SH-SY5Y (cell line): ENCODE measurements around the gene PARP12.

ENCODE experiments used
- GATA2 ChIP-seq: IDR thresholded peaks from 2 replicates; pipeline ENCODE4 v1.6.1; 2011; ENCODE audit warnings: mild to moderate bottlenecking, low read depth, low read length
- GATA3 ChIP-seq: IDR thresholded peaks from 2 replicates; pipeline ENCODE4 v1.6.1; 2011; ENCODE audit warnings: low read depth, mild to moderate bottlenecking, low read length, moderate library complexity

DNA sequence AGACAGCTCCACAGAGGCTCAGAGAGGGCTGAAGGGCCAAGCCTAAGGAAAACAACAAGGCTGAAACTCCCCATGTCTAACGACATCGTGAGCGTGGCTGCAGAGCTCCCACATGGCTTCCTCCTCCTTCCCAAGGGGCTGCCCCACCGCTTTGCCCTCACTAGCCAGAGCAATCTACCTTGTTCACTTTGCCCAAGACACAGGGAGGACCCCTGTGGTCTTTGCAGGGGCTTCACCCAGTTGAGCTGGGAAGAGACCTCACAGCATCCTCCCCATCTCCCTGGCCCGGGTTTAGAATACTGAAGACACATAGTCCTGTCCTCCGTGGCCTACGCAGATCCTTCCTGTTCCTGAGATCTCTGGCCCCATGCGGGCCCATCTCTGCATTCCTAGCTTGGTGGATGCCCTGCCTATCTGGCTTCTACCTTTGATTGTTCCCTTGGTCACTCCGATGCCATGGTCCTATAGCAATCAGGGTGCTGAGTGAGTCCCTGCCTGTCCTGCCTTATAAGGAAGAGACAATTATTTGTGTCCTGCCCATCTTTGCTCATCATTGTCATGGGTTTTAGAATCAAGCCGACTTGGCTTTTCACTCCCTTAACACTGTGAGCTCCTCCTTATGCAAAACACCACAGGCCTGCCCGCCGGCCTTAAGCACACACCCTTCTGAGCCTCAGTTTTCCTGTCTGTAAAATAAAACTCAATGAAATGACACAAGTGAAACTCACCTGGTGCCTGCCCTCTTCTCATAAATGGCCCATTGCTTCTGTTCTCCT, 73.2 kb downstream of the PARP12 start:
- TF ChIP-seq GATA2 (no peak), GATA3 (no peak)
